GM23338 (cell line): Measurements from ENCODE around the gene KLHL6. TPM values are rescaled to one million over a fixed set of nuclear protein-coding genes. Genes with fewer than 3 reads are reported as not detected.

Source experiments
- ATAC-seq: fragments of 200-7000 bp; cut with Tn5 transposase; 3 replicates; pipeline ENCODE4 v1.9.1; 2020
- DNase-seq: peaks from one replicate; pipeline ENCODE4 v3.0.0-alpha.2; 2015; ENCODE audit warnings: low spot score
- H2AFZ ChIP-seq: fragments of 200-600 bp; sonication (generic); 2 replicates; pipeline ENCODE4 v1.8.0; 2016; ENCODE audit warnings: antibody characterized with exemption, mild to moderate bottlenecking, moderate library complexity
- H3F3A ChIP-seq: fragments of 200-600 bp; sonication (generic); replicated peaks from 2 replicates; pipeline ENCODE4 v1.8.0; 2017; ENCODE audit warnings: antibody characterized with exemption, mixed run types, low read depth
- H3K27ac ChIP-seq: fragments of 200-600 bp; sonication (generic); 2 replicates; pipeline ENCODE4 v1.6.1; 2016; ENCODE audit warnings: low read depth
- H3K27me3 ChIP-seq: fragments of 200-600 bp; sonication (generic); 2 replicates; pipeline ENCODE4 v1.8.0; 2016; ENCODE audit warnings: mild to moderate bottlenecking, mixed run types, moderate library complexity; ENCODE audit not compliant: insufficient read depth
- H3K36me3 ChIP-seq: fragments of 200-600 bp; sonication (generic); 2 replicates; pipeline ENCODE4 v1.8.0; 2016; ENCODE audit warnings: mild to moderate bottlenecking; ENCODE audit not compliant: insufficient read depth
- H3K4me1 ChIP-seq: fragments of 200-600 bp; sonication (generic); 2 replicates; pipeline ENCODE4 v1.8.0; 2016; ENCODE audit warnings: mild to moderate bottlenecking, moderate library complexity; ENCODE audit not compliant: insufficient read depth
- H3K4me2 ChIP-seq: fragments of 200-600 bp; sonication (generic); 2 replicates; pipeline ENCODE4 v1.7.1; 2017; ENCODE audit warnings: mixed run types
- H3K4me3 ChIP-seq: fragments of 200-600 bp; sonication (generic); 2 replicates; pipeline ENCODE4 v1.6.1; 2016; ENCODE audit warnings: mixed run types
- H3K79me2 ChIP-seq: fragments of 200-600 bp; sonication (generic); replicated peaks from 2 replicates; pipeline ENCODE4 v1.8.0; 2017; ENCODE audit warnings: mild to moderate bottlenecking; ENCODE audit not compliant: insufficient read depth
- H3K9me2 ChIP-seq: fragments of 200-600 bp; sonication (generic); 2 replicates; pipeline ENCODE4 v1.8.0; 2017; ENCODE audit not compliant: insufficient read depth
- H4K20me1 ChIP-seq: fragments of 200-600 bp; sonication (generic); replicated peaks from 2 replicates; pipeline ENCODE4 v1.8.0; 2017; ENCODE audit warnings: mild to moderate bottlenecking; ENCODE audit not compliant: insufficient read depth
- H3K27ac Mint-ChIP-seq: 2 replicates; pipeline ENCODE4 v1.8.0; 2020; ENCODE audit warnings: inconsistent platforms, mild to moderate bottlenecking, moderate library complexity, mixed read lengths
- H3K27me3 Mint-ChIP-seq: 3 replicates; pipeline ENCODE4 v1.8.0; 2022; ENCODE audit warnings: low read depth, mild to moderate bottlenecking, moderate library complexity, mixed read lengths, inconsistent platforms; ENCODE audit not compliant: insufficient read depth, poor library complexity
- H3K36me3 Mint-ChIP-seq: 3 replicates; pipeline ENCODE4 v1.8.0; 2021; ENCODE audit warnings: low read depth, mild to moderate bottlenecking, inconsistent platforms, moderate library complexity, mixed read lengths
- H3K4me1 Mint-ChIP-seq: 3 replicates; pipeline ENCODE4 v1.8.0; 2020; ENCODE audit warnings: mild to moderate bottlenecking, inconsistent platforms, mixed read lengths
- H3K4me3 Mint-ChIP-seq: 3 replicates; pipeline ENCODE4 v1.8.0; 2021; ENCODE audit warnings: moderate library complexity, mild to moderate bottlenecking, inconsistent platforms, mixed read lengths
- H3K9me3 Mint-ChIP-seq: 3 replicates; pipeline ENCODE4 v1.8.0; 2020; ENCODE audit warnings: moderate library complexity, mild to moderate bottlenecking, inconsistent platforms, mixed read lengths
- CREB1 ChIP-seq: fragments of 250-450 bp; sonication (Bioruptor Pico); IDR thresholded peaks from 2 replicates; pipeline ENCODE4 v1.5.0; 2020; ENCODE audit warnings: low read depth, mild to moderate bottlenecking, moderate library complexity
- CTCF ChIP-seq, 2 experiments: fragments of 200-600 bp in 1 of 2; sonication (generic) in 1 of 2; conservative IDR thresholded peaks; 2 replicates each; pipeline versions ENCODE4 v1.5.1 to v1.6.1; 2016 to 2017; ENCODE audit warnings: antibody characterized with exemption in 2 of 2, low read depth in 2 of 2, mild to moderate bottlenecking in 2 of 2, moderate library complexity in 1 of 2
- ETS1 ChIP-seq: IDR thresholded peaks from 2 replicates; pipeline ENCODE4 v1.6.1; 2016; ENCODE audit warnings: antibody characterized with exemption
- EZH2 ChIP-seq: fragments of 200-600 bp; sonication (generic); IDR thresholded peaks from one replicate; pipeline ENCODE4 v1.8.0; 2017; ENCODE audit warnings: antibody characterized with exemption, mild to moderate bottlenecking, low read depth; ENCODE audit not compliant: unreplicated experiment
- EZH2phosphoT487 ChIP-seq: fragments of 200-600 bp; sonication (generic); IDR thresholded peaks from one replicate; pipeline ENCODE4 v1.8.1; 2018; ENCODE audit warnings: antibody characterized with exemption; ENCODE audit not compliant: unreplicated experiment
- NANOG ChIP-seq: IDR thresholded peaks from 2 replicates; pipeline ENCODE4 v1.6.1; 2016; ENCODE audit warnings: antibody characterized with exemption, borderline replicate concordance
- POLR2AphosphoS5 ChIP-seq: IDR thresholded peaks from 2 replicates; pipeline ENCODE4 v1.6.1; 2016; ENCODE audit warnings: antibody characterized with exemption, low read depth
- REST ChIP-seq: IDR thresholded peaks from one replicate; pipeline ENCODE4 v1.6.1; 2018; ENCODE audit warnings: antibody characterized with exemption; ENCODE audit not compliant: unreplicated experiment
- STAT1 ChIP-seq: IDR thresholded peaks from one replicate; pipeline ENCODE4 v1.6.1; 2016; ENCODE audit warnings: antibody characterized with exemption; ENCODE audit not compliant: unreplicated experiment
- ZNF114 ChIP-seq: fragments of 250-450 bp; sonication (Bioruptor Pico); IDR thresholded peaks from 2 replicates; pipeline ENCODE4 v1.5.0; 2020; ENCODE audit warnings: mild to moderate bottlenecking, moderate library complexity
- ZNF331 ChIP-seq: fragments of 250-450 bp; sonication (Bioruptor Pico); IDR thresholded peaks from 2 replicates; pipeline ENCODE4 v1.5.0; 2020; ENCODE audit warnings: low read depth, mild to moderate bottlenecking, moderate library complexity
- polyA plus RNA-seq: library from polyadenylated mRNA; unstranded; fragments of >200 nt; fragmentation: Nextera tagmentation; extraction: Ambion mirVana; gene quantifications from 2 replicates; pipeline ENCODE4 v1.2.1, GENCODE V29; 2016
- total RNA-seq: library from RNA; depleted of rRNA; stranded (reverse); fragments of >200 nt; shearing (Covaris generic); gene quantifications from 2 replicates; pipeline ENCODE4 v1.2.3, GENCODE V29; 2014

KLHL6 gene
- total and polyA plus RNA-seq, 2 experiments from 2014 or later, result not detected

GRCh38 chr3:183490211-183490601 is 65.3 kb downstream of the KLHL6 start:
- ATAC-seq, result no peak
- peaks cover 59% of the 10 kb centered on the region for H3K4me1 Mint-ChIP-seq

GRCh38 chr3:183489455-183490210 is 65.9 kb downstream of the KLHL6 start:
- no peaks in the 10 kb centered on the region; the same call in 2 of the 3 replicates for H3K36me3 Mint-ChIP-seq
- H3K9me2 ChIP-seq, result peaks cover 3% of the 10 kb centered on the region
- peak overlapping the region; percentile 28 for H3K4me2 ChIP-seq
- H2AFZ ChIP-seq, result peak overlapping the region; percentile 39; the same call in 1 of the 2 replicates
- H3K36me3 ChIP-seq, result no peaks in the 10 kb centered on the region
- H3K27me3 ChIP-seq, result no peaks in the 10 kb centered on the region
- H3F3A ChIP-seq, result peaks cover 4% of the 10 kb centered on the region; the same call in 1 of the 2 replicates
- H3K4me3 Mint-ChIP-seq, result no peak overlapping the region
- ATAC-seq (no peak), DNase-seq (no peak)
- no peaks in the 10 kb centered on the region for H4K20me1 ChIP-seq
- H3K4me1 ChIP-seq, result peaks cover 29% of the 10 kb centered on the region
- H3K4me1 Mint-ChIP-seq, result peaks cover 60% of the 10 kb centered on the region
- H3K27ac Mint-ChIP-seq, result no peak overlapping the region
- no peak overlapping the region for H3K4me3 ChIP-seq
- H3K27me3 Mint-ChIP-seq, result peaks cover 8% of the 10 kb centered on the region
- peaks cover 6% of the 10 kb centered on the region; the same call in 1 of the 3 replicates for H3K9me3 Mint-ChIP-seq
- H3K79me2 ChIP-seq, result no peaks in the 10 kb centered on the region
- H3K27ac ChIP-seq, result peak overlapping the region; percentile 82
- TF ChIP-seq ZNF331 (CRISPR knock-in tag), result no peak
- no peak for TF ChIP-seq ETS1
- TF ChIP-seq EZH2, result no peak
- no peak for TF ChIP-seq ZNF114 (CRISPR knock-in tag)
- TF ChIP-seq NANOG, result no peak
- TF ChIP-seq CREB1, result no peak
- TF ChIP-seq REST, result no peak
- no peak for TF ChIP-seq STAT1
- TF ChIP-seq POLR2AphosphoS5, result no peak
- no peak for TF ChIP-seq EZH2phosphoT487
- no peak for TF ChIP-seq CTCF (conservative IDR thresholded peaks at IDR 0.05; ENCODE audit: low read depth in 2 of 2)

More at GRCh38 chr3:183490211-183490601, 65.3 kb downstream of the KLHL6 start:
- Histone ChIP-seq H3K4me3 (no peak overlapping the region), H3K4me1 (peaks cover 30% of the 10 kb centered on the region), H2AFZ (no peak overlapping the region), H4K20me1 (no peaks in the 10 kb centered on the region), H3K27ac (peak overlapping the region; percentile 82), H3K36me3 (no peaks in the 10 kb centered on the region), H3F3A (peaks cover 4% of the 10 kb centered on the region; the same call in 1 of the 2 replicates), H3K9me2 (peaks cover 3% of the 10 kb centered on the region), H3K79me2 (no peaks in the 10 kb centered on the region), H3K27me3 (no peaks in the 10 kb centered on the region), H3K4me2 (peak overlapping the region; percentile 28)
- H3K9me3 Mint-ChIP-seq, result peaks cover 6% of the 10 kb centered on the region; the same call in 1 of the 3 replicates
- peaks cover 8% of the 10 kb centered on the region for H3K27me3 Mint-ChIP-seq
- no peak for DNase-seq
- no peaks in the 10 kb centered on the region; the same call in 2 of the 3 replicates for H3K36me3 Mint-ChIP-seq
- TF ChIP-seq CTCF (conservative IDR thresholded peaks at IDR 0.05; ENCODE audit: low read depth in 2 of 2) (peak in 1 of 2 experiments; percentile 29; a peak in 2 of 4 replicates), EZH2 (no peak)
- H3K27ac Mint-ChIP-seq, result 0 out of 2 replicates have a peak overlapping the region, but pooled peaks have one; percentile 89
- no peak overlapping the region for H3K4me3 Mint-ChIP-seq
